ENCODE data around the gene SYT13.
A peak's percentile ranks its signal among the peaks of the same experiment; 100 is the strongest.

The SYT13 gene

DNA sequence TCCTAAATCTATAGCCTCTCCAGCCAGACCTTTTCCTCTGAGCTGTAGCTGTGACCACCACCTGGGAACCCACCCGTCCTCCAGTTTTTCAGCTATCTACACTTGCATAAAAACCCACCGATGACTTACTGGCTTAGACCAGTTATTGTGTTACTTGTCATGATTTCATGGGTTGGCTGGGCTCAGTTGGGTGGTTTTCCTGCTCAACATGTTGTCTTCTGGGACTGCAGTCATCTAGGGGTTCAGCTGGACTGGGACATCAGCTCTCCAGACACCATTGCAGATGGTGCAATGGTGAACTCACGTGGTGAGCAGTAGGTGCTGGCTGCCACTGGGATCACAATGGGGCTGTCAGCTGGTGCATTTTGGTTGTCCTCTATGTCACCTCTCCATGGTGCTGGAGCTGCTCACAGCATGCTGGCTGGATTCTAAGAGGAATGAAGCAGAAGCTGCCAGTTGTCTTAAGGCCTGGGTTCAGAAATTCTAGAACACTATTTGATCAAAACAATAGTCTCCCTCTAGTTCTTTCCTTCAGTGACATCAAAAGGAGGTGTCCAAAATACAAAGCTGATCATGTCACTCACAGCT lies 1.3 kb upstream of the SYT13 start:
- TF ChIP-seq EGR1 (IDR thresholded peaks at IDR 0.05) = no peak
- TF ChIP-seq, protein P1, sequence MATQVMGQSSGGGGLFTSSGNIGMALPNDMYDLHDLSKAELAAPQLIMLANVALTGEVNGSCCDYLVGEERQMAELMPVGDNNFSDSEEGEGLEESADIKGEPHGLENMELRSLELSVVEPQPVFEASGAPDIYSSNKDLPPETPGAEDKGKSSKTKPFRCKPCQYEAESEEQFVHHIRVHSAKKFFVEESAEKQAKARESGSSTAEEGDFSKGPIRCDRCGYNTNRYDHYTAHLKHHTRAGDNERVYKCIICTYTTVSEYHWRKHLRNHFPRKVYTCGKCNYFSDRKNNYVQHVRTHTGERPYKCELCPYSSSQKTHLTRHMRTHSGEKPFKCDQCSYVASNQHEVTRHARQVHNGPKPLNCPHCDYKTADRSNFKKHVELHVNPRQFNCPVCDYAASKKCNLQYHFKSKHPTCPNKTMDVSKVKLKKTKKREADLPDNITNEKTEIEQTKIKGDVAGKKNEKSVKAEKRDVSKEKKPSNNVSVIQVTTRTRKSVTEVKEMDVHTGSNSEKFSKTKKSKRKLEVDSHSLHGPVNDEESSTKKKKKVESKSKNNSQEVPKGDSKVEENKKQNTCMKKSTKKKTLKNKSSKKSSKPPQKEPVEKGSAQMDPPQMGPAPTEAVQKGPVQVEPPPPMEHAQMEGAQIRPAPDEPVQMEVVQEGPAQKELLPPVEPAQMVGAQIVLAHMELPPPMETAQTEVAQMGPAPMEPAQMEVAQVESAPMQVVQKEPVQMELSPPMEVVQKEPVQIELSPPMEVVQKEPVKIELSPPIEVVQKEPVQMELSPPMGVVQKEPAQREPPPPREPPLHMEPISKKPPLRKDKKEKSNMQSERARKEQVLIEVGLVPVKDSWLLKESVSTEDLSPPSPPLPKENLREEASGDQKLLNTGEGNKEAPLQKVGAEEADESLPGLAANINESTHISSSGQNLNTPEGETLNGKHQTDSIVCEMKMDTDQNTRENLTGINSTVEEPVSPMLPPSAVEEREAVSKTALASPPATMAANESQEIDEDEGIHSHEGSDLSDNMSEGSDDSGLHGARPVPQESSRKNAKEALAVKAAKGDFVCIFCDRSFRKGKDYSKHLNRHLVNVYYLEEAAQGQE (IDR thresholded peaks at IDR 0.05; ENCODE audit: low read depth) = peak; percentile 66; the same call in 1 of the 2 replicates

DNA sequence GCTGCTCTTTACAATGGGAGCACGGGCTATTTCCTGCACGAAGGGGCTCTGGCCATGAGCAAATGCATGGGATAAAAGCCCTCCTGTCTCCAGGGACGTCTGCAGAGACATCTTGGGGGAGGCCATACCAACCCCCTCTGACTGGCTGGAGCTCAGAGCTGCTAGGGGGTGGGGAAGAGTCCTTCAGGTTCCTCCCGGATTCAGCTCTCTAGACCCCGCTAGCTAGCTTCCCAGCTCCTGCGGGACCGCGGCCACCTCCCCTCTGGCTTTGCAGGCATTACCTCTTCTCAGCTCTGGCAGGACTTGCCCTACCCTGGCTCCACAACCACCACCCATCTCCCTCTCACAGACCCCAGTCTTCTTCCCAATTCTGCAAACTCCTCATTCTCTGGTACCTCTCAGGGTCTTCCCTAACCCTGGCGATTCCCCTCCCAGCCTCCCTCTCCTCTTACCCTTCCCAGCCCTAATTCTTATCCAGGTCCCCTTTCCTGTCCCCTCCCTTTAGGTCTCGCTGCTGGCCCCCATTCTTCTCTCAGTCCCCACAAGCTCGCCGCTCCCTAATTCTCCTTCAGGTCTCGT lies 802 bp downstream of the SYT13 start:
- TF ChIP-seq FOXM1 (IDR thresholded peaks at IDR 0.05; ENCODE audit: borderline replicate concordance, low read depth) (no peak), EP300 (IDR thresholded peaks at IDR 0.05; ENCODE audit: borderline replicate concordance) (no peak), TCF12 (IDR thresholded peaks at IDR 0.05; ENCODE audit: low read depth) (no peak), YY1 (IDR thresholded peaks at IDR 0.05; ENCODE audit: low read depth) (no peak), CEBPB (IDR thresholded peaks at IDR 0.05) (no peak), NFIC (IDR thresholded peaks at IDR 0.05) (no peak), TAF1 (IDR thresholded peaks at IDR 0.05; ENCODE audit: low read depth) (no peak), EGR1 (IDR thresholded peaks at IDR 0.05) (no peak), ZBTB7A (IDR thresholded peaks at IDR 0.05; ENCODE audit: low read depth) (no peak), USF1 (IDR thresholded peaks at IDR 0.05) (no peak), RAD21 (IDR thresholded peaks at IDR 0.05; ENCODE audit: low read depth) (no peak), TEAD4 (IDR thresholded peaks at IDR 0.05) (no peak), CREB1 (IDR thresholded peaks at IDR 0.05; ENCODE audit: low read depth) (no peak)
- TF ChIP-seq, protein P1 (IDR thresholded peaks at IDR 0.05; ENCODE audit: low read depth) = no peak
- TF ChIP-seq, protein P2, sequence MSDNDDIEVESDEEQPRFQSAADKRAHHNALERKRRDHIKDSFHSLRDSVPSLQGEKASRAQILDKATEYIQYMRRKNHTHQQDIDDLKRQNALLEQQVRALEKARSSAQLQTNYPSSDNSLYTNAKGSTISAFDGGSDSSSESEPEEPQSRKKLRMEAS (IDR thresholded peaks at IDR 0.05) = no peak

DNA sequence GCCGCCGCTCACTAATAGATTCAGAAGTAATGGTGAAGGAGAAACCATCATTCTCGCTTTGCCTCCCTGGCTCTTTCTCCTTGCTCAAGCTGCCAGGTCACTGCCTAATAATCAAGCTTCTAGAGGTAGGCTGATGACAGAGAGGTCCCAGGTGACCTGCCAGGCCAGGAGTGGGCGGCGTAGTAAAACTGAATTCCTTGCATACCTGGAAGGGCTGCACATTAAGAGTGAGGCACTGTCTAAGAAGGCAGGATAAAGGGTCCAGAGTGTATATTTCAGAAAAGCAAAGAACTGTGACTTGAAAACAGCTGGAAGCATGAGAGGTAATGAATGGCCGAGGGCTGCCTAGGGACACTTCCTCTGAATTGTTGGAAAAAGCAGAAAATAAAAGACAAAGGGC lies 4.1 kb downstream of the SYT13 start:
- TF ChIP-seq YY1 (IDR thresholded peaks at IDR 0.05; ENCODE audit: low read depth) (no peak), EGR1 (IDR thresholded peaks at IDR 0.05) (peak; percentile 93), TCF12 (IDR thresholded peaks at IDR 0.05; ENCODE audit: low read depth) (peak; percentile 67), CEBPB (IDR thresholded peaks at IDR 0.05) (no peak), FOXM1 (IDR thresholded peaks at IDR 0.05; ENCODE audit: borderline replicate concordance, low read depth) (no peak), CREB1 (IDR thresholded peaks at IDR 0.05; ENCODE audit: low read depth) (no peak), TAF1 (IDR thresholded peaks at IDR 0.05; ENCODE audit: low read depth) (no peak), TEAD4 (IDR thresholded peaks at IDR 0.05) (peak; percentile 99), NFIC (IDR thresholded peaks at IDR 0.05) (peak; percentile 24; the same call in 1 of the 2 replicates), USF1 (IDR thresholded peaks at IDR 0.05) (0 out of 2 replicates have a peak, but pooled peaks have one; percentile 35), EP300 (IDR thresholded peaks at IDR 0.05; ENCODE audit: borderline replicate concordance) (peak; percentile 62; the same call in 1 of the 2 replicates), ZBTB7A (IDR thresholded peaks at IDR 0.05; ENCODE audit: low read depth) (no peak), RAD21 (IDR thresholded peaks at IDR 0.05; ENCODE audit: low read depth) (no peak)
- TF ChIP-seq, protein P1 (IDR thresholded peaks at IDR 0.05; ENCODE audit: low read depth) = no peak
- TF ChIP-seq, protein P2 (IDR thresholded peaks at IDR 0.05) = no peak

GRCh38 chr11:45280449-45280848 lies 5.7 kb downstream of the SYT13 start:
- TF ChIP-seq CREB1 (IDR thresholded peaks at IDR 0.05; ENCODE audit: low read depth) = no peak
- TF ChIP-seq, protein P2 (IDR thresholded peaks at IDR 0.05) = 0 out of 2 replicates have a peak, but pooled peaks have one; percentile 27

All from Ishikawa (cell line).